ENCODE data around the gene ZBED4. TPM values are rescaled to one million over a fixed set of nuclear protein-coding genes. Genes with fewer than 3 reads are reported as not detected.

Gene ZBED4
- total RNA-seq, 1 experiment from 2014 or later: 23.0 TPM

GRCh38 chr22:49838771-49839717 lies 14.6 kb upstream of the ZBED4 start:
- Histone ChIP-seq H4K5ac (ENCODE audit: insufficient read length, low read depth, low read length) (no peak overlapping the region), H3K23me2 (ENCODE audit: insufficient read length, low read depth, low read length, poor library complexity, severe bottlenecking) (no peaks in the 10 kb centered on the region), H4K91ac (ENCODE audit: insufficient read length, low read depth, low read length) (no peak overlapping the region), H3K9ac (ENCODE audit: extremely low read depth, insufficient read length, low read length) (no peak overlapping the region), H3K4me2 (ENCODE audit: insufficient read depth, insufficient read length, low read length) (peak overlapping the region; percentile 42), H3K79me1 (ENCODE audit: insufficient read depth, low read depth, low read length, poor library complexity, severe bottlenecking) (no peaks in the 10 kb centered on the region), H3K27me3 (ENCODE audit: insufficient read depth, low read length) (no peaks in the 10 kb centered on the region), H2AK5ac (ENCODE audit: insufficient read length, low read length) (no peak overlapping the region), H4K8ac (replicated peaks; ENCODE audit: insufficient read length, low read depth, low read length) (no peak overlapping the region), H3T11ph (ENCODE audit: low read length) (no peak overlapping the region), H3K56ac (ENCODE audit: insufficient read length, low read depth, low read length) (no peak overlapping the region), H3K18ac (ENCODE audit: insufficient read length, low read depth, low read length) (no peak overlapping the region), H2AFZ (ENCODE audit: low read length) (no peak overlapping the region), H2BK5ac (ENCODE audit: insufficient read length, low read length) (no peak overlapping the region), H2BK15ac (ENCODE audit: low read depth, low read length) (no peak overlapping the region), H3K9me3 (ENCODE audit: control insufficient read depth, low read depth, low read length) (no peaks in the 10 kb centered on the region), H4K20me1 (ENCODE audit: control insufficient read depth, insufficient read depth, insufficient read length) (no peaks in the 10 kb centered on the region), H3K4me1 (ENCODE audit: insufficient read depth, low read length) (no peaks in the 10 kb centered on the region), H3K79me2 (ENCODE audit: insufficient read depth, low read length) (no peaks in the 10 kb centered on the region), H2BK20ac (ENCODE audit: low read depth, low read length, poor library complexity, severe bottlenecking) (no peak overlapping the region), H3K4ac (ENCODE audit: low read depth, low read length) (no peak overlapping the region), H3K27ac (ENCODE audit: insufficient read length, low read depth, low read length) (no peak overlapping the region), H3K14ac (ENCODE audit: insufficient read depth, low read length) (no peak overlapping the region), H2BK12ac (ENCODE audit: insufficient read length, low read depth, low read length) (no peak overlapping the region), H2BK120ac (ENCODE audit: low read depth, low read length, poor library complexity, severe bottlenecking) (no peak overlapping the region), H3K23ac (ENCODE audit: insufficient read length, low read depth, low read length) (no peak overlapping the region)
- no peaks in the 10 kb centered on the region for H3K36me3 Mint-ChIP-seq (ENCODE audit: insufficient read depth in 1 of 3, low read depth in 3 of 3)
- no peaks in the 10 kb centered on the region; a peak in 1 of 5 replicates for H3K9me3 Mint-ChIP-seq
- peaks cover 26% of the 10 kb centered on the region for H3K27me3 Mint-ChIP-seq (ENCODE audit: low read depth)
- peaks cover 7% of the 10 kb centered on the region in 2 experiments; a peak in 3 of 4 replicates for H3K4me1 Mint-ChIP-seq
- peak overlapping the region in 1 of 2 experiments; percentile 41; a peak in 1 of 5 replicates for H3K4me3 Mint-ChIP-seq
- peak; percentile 76 for DNase-seq
- peak overlapping the region in 1 of 3 experiments; percentile 70; a peak in 1 of 7 replicates for H3K27ac Mint-ChIP-seq
- 100% methylated on average over 1 of the region's 29 CpGs for WGBS (ENCODE audit: extremely low coverage, insufficient read length, low lambda C conversion rate)
- no peak for TF ChIP-seq CTCF (conservative IDR thresholded peaks at IDR 0.05)

All from H9 (cell line).